DMS153 treated with DMSO at 0.1 percent for 48 hours (cell line): ENCODE results near the gene FAM89B.

Experiments
- DNase-seq: peaks from one replicate; lab custom pipeline; 2025; ENCODE audit not compliant: unreplicated experiment; lab: John Stamatoyannopoulos, UW

FAM89B gene

DNA sequence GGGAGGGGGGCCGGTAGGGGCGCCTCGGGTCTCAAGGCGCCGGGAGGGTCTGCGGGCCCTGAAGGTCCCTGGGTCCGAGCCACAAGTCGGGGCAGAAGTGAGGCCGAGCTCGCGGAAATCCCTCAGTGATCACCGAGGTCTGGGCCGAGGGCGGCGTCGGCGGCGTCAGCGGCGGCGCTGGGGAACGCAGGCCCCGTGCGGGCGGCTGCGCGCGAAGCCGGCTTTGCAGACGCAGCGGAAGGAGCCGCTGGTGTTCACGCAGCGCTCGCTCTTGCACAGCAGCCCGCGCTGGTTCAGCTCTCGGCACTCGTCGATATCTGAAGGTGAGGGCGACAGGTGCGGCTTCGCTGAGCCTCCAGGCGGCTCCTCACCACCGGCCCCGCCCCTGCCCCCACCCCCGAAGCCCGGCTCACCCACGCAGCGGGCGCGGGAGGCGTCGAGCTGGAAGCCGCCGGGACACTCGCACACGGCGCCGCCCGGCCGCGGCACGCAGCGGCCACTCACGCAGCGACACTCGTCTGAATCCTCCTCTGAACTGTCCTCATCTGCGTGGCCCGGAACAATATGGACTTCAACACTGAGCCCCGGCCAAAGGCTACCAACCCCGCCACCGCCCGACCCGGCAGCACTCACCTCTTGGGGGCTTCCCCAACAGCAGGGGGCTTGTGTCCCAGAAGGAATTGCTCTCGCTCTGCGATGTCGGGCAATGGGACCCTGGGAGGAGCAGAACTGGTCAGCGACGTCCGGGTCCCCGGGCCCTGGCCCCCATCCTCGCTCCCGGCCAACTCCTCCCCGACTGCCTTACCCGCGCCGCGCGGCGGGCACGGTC, 33.2 kb upstream of the FAM89B start:
- DNase-seq, result no peak

DNA sequence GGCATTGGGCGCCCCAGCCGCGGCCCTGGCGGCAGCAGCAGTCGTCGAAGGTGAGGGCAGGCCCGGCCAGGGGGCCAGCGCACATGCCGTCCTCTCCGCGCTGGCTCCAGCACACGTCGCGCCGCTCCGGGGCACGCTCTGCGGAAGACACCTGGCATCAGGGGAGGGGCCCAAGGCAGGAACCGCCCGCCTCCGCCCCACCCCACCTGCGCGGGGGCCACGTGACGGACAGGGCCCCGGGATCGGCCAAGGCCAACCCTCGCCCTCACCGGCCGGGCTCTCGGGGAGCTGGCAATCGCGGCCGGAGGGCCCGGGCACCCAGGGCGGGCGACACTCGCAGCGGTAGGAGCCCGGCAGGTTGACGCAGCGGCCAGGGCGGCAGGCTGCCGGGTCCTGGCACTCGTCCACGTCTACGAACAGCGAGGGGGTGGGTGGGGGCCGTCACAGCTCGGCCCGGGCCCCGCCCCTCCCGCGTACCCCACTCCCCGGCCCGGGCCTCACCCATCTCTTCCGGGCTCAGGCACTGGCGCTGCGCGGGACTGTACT, 32.5 kb upstream of the FAM89B start:
- DNase-seq, result peak; percentile 36

DNA sequence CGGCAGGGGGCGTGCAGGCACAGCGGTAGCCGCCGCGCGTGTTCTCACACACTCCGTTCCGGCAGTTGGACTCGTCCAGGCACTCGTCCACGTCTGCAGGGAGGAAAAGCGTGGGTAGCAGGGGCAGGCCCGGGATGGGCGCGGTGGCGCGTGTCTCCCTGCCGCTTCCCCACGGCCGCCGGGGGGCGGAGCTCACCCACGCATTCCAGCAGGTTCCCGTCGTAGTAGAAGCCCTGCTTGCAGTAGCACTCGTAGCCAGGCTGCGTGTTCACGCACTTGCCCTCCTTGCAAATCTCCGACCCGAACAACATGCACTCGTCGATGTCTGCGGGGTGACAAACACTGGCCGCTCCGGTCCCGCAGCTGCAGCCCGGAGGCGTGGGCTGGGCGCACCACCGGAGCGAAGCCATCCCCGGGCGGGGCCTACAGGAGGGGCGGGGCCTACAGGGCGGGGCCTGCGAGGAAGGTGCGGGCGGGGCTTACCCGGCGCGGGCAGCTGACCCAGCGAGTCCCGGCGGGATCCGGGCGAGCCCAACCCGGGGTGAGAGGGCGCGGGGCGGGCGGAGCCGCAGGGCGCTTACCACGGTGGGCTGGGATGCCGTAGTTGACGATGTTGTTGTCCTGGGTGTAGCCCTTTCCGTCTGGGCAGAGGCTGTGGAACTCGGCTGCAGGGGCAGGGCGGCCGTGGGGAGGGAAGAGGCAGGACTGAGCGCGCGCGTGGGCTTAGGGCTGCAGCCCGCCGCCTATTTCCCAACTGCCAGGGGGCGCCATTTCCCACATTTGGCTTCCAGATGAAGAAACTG, 31.8 kb upstream of the FAM89B start:
- DNase-seq, result peak; percentile 69

DNA sequence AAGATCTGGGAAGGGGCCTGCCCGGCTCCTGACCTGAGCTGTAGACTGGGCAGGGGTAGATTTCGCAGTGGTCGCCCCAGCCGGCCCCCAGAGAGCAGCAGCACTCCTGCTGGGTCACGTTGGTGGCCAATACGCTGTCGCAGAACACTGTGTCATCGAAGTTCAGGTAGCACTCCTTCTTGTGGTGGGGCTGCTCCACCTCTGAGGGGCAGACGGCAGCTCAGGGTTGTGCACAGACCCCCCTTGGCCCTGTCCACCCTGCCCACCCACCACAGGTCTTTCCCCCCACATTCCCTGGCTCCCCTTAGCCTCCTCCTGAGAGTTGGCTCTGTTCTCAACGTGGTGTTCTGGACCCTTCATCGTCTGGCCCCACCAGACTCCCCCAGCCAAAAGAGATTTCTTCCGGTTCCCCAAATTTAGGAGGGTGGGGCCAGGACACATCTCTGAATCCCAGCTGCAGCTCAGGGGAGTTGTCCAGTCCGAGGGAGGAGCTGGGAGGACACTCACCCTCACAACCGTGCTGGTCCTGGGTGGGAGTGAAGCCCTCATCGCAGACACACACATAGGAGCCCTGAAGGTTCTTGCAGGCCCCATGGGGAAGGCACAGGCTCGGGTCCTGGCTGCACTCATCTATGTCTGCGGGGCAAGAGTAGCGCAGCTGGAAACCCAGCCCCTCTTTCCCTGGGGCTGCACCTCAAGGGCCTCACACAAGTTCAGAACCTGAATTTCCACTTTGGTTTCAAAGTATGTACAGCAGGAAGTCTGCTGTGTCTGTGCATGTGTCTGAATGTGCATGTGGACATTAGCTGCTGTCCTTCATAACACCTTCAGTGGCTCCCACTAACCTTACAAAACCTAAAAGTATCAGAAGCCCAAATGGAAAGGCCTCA, 31.0 kb upstream of the FAM89B start:
- DNase-seq, result no peak

DNA sequence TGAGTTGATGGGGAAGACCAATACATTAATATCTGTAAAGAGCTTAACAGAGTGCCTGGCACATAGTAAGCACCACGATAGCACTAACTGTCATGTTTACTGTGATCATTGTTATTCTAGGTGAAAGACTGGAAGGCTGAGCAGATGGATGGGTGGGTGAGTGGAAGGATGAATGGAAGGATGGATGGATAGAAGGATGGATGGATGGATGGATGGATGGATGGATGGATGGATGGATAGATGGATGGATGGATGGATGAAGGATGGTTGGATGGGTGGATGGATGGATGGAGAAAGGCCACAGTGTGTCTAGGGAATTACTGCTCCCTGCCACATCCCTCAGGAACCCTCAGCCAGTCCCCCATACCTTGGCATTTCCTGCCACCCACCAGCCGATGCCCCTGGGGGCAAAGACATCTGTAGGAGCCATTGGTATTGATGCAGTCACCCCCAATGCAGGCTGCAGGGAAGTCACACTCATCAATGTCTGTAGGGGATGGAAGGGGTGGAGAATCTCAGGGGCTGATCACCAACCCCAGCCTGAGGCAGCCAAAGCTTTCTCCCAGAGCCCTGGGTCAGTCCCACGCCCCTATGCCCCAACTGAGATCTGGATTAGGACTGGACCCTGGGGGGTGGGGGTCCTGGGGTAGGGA, 29.5 kb upstream of the FAM89B start:
- DNase-seq, result no peak

DNA sequence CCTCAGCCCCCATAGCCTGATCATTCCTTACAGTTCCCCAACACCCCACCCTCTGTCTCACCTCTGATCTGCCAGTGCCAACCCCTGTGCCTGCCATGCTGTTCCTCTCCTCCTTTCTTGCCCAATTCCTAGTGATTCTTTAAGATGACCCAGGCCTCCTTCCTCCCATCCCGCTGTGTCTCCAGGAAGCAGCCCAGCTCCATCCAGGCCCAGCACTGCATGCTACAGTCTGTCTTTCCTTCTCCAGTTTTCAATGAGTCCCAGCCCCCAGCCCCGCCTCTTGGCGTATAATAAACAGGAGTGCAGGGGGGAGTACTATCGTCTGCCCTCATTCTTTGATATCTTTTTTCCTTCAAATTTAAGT, 26.5 kb upstream of the FAM89B start:
- DNase-seq, result no peak

DNA sequence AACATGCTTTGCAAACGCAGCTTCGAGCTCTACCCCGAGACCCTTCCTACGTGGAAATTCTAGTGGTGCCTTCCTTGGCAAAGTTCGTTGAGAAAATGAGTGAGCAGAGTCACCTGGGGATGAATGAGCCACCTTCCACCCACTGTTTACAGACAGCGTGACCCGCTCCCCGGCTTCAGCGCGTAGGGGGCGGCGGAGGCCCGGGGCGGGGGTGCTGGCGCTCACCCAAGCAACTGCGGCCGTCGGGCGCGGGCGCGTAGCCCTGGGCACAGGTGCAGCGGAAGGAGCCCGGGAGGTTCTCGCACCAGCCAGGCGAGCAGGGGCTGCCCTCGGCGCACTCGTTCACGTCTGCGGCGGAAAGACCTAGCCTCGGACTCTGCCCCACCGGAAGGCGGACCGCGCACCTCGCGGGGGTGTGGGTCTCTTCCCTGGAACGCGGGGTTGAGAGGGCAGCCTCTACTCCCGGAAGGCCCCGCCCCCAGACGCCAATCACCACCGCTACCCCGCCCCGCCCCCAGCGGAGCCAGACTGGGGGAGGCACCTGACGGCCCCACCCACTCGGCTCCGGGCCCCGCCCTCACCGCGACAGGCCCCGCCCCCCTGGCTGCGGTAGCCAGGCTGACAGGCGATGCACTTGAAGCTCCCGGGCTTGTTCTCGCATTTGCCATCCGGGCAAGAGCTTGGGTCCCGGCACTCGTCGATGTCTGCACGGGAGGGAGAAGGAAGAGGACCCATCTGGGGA, 25.9 kb upstream of the FAM89B start:
- peak; percentile 94 for DNase-seq

DNA sequence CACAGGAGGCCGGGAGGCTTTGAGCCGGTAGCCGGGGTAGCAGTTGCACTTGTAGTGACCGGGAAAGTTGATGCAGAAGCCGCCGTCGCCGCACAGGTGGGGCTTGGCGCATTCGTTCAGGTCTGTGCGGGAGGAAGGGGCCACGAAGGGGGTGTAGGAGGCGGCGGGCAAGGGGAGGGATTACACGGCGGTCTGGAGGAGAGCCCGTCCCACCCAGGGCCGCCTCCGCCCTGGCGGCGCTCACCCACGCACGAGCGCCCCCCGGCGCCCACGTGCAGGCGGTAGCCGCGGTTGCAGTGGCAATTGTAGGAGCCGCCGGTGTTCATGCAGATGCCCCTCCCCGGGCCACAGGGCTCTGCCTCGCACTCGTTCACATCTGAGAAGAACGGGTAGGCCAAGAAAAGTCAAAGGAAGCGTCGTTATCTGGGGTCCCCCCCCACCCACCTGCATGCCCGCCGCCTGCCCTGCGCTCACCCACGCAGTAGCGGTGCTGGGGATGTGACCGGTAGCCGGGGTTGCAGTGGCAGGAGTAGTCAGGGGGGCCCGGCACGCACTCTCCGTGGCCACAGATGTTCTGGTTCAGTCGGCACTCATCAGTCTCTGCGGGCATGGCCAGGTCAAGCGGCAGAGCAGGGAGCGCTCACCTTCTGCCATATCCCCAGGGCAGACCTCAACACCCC, 24.8 kb upstream of the FAM89B start:
- no peak for DNase-seq

DNA sequence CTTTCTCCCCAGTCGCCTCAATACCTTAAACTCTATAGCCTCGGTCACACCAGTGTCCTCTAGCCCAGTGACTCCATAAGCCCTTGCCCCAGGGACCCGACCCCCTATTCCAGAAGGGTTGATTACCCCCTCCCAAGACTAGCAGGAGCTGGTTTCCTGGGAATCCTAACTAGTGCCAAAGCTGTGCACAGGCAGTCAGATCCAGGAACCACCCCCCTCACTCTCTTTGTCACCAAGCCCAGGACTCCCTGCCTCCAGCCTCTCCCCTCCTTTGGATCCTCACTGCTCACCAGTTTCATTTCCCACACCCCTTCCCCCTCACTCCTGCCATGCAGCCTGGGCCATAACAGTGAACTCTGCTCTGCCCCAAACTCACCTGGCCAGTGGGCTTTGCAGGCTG, 23.9 kb upstream of the FAM89B start:
- DNase-seq, result no peak

DNA sequence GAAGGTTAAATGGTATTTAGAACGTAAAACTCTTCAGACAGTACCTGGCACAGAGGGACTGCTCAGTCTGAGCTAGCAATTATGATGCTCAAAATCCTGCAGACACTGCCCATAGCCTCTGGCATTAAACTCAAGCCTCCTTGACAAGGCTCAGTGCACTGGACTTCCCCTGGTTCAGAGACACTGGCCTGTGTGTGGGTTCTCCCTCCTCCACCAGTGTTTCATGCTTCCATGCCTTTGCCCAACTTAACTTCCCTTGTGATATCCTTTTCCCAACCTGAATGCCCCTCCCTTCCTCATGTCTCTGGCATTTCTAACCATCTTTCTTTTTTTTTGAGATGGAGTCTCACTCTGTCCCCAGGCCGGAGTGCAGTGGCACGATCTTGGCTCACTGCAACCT, 23.2 kb upstream of the FAM89B start:
- no peak for DNase-seq

DNA sequence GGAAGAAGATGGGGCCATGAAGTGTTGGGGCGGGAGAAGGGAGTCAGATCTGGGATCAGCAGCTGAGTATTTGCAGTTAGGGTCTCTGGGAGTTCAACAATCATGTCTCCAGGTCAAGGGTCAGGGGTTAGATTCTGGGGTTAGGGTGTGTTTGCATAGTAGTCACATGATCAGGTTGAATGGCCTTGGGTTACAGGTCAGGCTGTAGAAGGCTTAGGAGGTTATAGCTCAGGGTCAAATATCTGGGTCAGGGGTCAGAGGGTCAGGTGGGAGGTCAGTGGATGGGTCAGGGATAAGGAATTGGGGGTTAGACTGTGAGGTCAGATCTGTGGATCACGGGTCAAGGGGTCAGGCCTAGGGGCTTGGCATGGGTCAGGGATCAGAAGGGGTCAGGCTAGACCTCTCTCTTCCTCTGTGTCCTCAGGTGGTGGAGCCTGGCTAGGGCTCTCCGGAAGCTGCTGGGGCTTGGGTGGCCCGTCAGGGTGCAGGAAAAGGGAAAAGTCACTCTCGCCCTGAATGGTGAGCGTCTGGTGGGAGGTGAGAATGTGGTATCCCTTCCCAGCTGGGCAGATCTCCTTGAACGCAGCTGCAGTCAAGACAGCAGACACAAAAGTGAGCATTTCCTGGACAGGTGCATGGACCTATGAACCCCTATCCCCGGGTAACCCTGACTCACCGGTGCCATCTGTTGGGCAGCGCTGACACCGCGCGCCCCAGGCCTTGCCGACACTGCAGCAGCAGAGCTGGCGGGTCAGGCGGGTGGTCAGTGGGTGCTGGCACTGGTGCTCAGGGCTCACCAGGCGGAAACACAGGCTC, 20.6 kb upstream of the FAM89B start:
- DNase-seq, result peak; percentile 84

DNA sequence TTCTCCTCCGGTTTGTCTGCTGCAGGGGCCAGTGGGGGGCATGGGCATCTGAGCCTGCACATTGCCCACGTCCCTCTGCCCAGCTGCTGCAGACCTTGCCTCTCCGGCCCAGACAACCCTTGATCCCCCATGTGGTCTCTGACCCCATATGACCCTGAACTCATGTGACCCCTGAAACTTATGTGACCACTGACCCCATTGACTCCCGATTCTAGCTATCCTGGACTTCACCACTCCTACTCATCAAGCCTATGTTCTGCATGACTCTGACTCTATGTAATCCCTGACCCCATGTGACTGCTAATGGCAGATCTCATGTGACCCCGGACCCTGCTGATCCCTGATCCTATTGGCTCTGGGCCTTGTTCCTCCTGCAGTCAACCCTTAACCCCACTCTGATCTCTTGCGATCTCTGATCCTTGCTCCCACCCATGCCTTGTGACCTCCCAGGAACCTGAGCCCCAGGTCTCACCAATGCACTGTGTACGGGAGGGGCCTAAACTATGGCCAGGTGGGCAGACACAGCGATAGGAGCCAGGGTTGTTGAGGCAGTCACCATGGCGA, 19.9 kb upstream of the FAM89B start:
- no peak for DNase-seq

DNA sequence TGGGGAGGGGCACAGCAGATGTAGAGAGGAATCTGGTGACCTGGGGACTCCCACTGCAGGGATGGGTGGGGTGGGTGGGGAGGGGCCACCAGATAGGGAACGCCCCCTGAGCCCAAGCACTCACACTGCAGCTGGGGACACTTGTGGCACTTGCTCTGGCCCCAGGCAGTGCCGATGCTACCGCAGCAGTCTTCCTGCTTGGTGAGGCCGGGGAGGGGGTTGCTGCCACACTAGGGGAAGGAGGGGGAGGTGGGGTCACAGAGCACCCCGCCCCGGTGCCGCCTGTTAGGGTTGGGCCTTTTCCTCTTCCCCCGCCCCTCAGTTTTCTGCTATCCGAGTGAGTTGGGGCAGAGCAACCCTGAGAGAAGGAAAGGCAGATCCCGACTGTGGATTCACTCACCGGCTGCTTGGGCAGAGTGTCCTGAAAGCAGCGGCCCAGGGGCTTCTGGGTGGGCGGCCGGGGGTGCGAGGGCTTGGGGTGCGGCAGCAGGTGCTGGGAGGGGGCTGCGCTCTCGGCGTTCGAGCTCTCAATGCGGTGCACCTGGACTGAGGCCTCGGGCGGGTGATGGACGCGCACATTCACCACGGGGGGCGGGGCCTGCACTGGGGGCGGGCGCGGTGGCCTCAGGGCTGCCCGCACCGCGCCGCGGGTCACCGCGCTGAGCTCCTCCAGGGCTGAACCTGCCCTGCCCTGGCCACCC, 18.9 kb upstream of the FAM89B start:
- DNase-seq, result peak; percentile 64

DNA sequence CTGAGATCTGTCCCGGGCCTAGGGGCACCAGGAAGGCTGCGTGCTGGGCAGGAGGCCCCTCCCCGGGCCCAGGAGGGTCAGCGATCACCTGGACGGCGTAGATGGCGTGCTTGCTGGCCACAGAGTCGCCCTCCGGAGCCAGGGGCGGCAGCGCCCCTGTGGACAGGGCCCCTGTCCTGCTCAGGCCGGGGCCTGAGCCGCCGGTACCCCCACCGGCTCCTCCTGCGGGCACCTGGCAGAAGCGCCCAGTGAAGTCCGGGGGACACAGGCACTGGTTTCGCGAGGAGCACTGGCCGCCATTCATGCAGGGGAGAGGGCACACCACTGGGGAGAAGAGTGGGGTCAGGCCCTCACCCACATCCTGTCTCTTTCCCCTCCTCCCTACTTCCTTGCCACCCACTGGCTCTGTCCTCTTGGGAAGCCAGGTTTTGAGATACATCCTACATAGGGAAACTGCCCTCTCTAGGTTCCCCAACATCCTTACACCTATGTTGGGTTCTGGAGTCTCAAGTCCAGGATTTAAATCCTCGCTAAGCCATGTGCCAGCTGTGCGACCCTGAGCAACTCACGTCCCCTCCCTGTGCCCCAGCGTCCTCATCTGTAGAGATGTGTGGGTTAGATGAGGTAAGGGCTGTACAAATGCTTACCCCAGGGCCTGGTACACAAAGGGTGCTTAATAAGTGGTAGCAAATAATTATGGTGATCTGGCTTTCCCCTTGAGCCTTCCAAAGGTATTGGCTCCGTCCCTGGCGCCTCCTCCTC, 18.1 kb upstream of the FAM89B start:
- no peak for DNase-seq

DNA sequence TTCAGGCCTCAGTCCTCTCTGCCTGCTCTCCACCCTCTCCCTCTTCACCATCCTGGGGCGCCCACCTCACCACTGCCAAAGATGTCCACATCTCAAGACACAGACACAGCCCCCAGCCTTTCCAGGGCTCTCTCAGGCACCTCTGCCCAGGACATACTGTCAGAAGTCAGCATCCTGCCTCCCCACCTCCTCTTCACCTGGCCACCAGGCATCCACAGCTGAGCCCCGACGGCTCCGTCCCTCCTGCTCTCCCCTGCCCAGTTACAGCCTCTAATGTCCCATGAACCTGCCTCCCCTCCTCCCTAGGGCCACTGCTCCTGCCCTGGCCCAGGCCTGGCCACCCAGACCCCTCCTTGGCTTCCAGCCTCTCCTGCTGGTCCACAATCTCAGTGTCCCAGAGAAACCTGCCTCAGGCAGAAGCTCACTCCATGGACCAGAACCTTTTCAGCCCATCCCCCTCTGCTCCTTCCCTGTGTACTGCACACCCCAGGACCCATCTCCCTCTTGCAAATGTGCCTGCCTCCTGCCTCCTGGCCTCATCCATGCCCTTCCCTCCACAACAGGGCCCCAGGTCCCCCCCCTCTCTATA, 17.4 kb upstream of the FAM89B start:
- DNase-seq, result no peak

DNA sequence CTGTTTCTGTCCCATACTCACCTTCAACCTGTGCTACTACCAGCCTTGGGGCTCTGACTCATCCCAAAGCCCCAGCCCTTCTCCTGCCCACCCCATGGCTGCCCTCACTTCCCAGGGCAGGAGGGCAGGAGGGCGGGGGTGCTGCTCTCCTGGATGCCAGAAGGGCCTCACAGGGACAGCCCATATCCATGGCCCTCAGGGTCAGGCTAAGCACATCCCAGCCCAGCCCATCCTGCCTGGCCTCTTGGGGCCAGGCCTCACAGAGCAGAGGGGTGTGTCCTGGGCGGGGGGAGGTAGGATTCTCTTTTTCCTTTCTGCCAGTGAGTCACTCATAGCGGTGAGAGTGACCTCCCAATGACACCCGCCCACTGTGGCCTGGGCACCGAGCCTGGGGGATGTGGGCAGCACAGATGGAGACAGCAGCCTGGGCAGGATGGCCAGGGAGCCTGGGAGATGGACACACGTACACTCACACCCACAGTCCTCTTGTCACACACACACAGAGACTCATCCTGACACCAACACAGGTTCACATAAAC, 16.6 kb upstream of the FAM89B start:
- DNase-seq, result no peak
